Neutrophil (primary cell): ENCODE measurements around the gene RGS11.
A peak's percentile ranks its signal among the peaks of the same experiment; 100 is the strongest.

Experiments
- H3K27ac ChIP-seq: fragments of 200-600 bp; sonication (generic); 2 replicates; pipeline ENCODE4 v1.5.1; 2016; ENCODE audit warnings: mild to moderate bottlenecking, moderate library complexity
- H3K27me3 ChIP-seq: fragments of 200-600 bp; sonication (generic); 2 replicates; pipeline ENCODE4 v1.6.0; 2016; ENCODE audit warnings: mild to moderate bottlenecking
- H3K36me3 ChIP-seq: fragments of 200-600 bp; sonication (generic); 2 replicates; pipeline ENCODE4 v1.5.1; 2017
- H3K4me1 ChIP-seq, 2 experiments: fragments of 200-600 bp in 1 of 2; sonication (generic) in 1 of 2; 1 replicate in 1 of 2; 2 replicates in 1 of 2; pipeline versions ENCODE4 v1.5.1 to v1.6.1; 2013 to 2016; ENCODE audit warnings: low read depth in 1 of 2, low read length in 1 of 2, mild to moderate bottlenecking in 1 of 2, moderate library complexity in 1 of 2; ENCODE audit not compliant: control insufficient read depth in 1 of 2, insufficient read depth in 1 of 2
- H3K4me3 ChIP-seq, 2 experiments: fragments of 200-600 bp in 1 of 2; sonication (generic) in 1 of 2; 1 replicate in 1 of 2; 2 replicates in 1 of 2; pipeline ENCODE4 v1.5.1; 2013 to 2016; ENCODE audit warnings: low read depth in 1 of 2, low read length in 1 of 2, mild to moderate bottlenecking in 1 of 2, moderate library complexity in 1 of 2
- H3K9me3 ChIP-seq: fragments of 200-600 bp; sonication (generic); 2 replicates; pipeline ENCODE4 v1.5.1; 2016
- CTCF ChIP-seq: fragments of 200-600 bp; sonication (generic); IDR thresholded peaks from 2 replicates; pipeline ENCODE4 v1.5.1; 2016; ENCODE audit warnings: antibody characterized with exemption

RGS11 gene

GRCh38 chr16:228151-228851, 47.4 kb downstream of the RGS11 start:
- Histone ChIP-seq H3K27me3 (no peaks in the 10 kb centered on the region), H3K4me1 (peaks cover 15 to 18% of the 10 kb centered on the region in 2 experiments), H3K4me3 (peak overlapping the region; percentile 87 to 98), H3K27ac (peak overlapping the region; percentile 97), H3K36me3 (peaks cover 37% of the 10 kb centered on the region), H3K9me3 (no peaks in the 10 kb centered on the region)
- TF ChIP-seq CTCF: no peak

GRCh38 chr16:220021-220420, 55.7 kb downstream of the RGS11 start:
- Histone ChIP-seq H3K9me3 (no peaks in the 10 kb centered on the region), H3K4me1 (peaks cover 0 to 3% of the 10 kb centered on the region in 2 experiments), H3K36me3 (peaks cover 77% of the 10 kb centered on the region), H3K4me3 (no peak overlapping the region), H3K27me3 (no peaks in the 10 kb centered on the region), H3K27ac (no peak overlapping the region)
- TF ChIP-seq CTCF: no peak
